Natural killer cell (primary cell): ENCODE measurements around the gene SLC6A18. TPM values are rescaled to one million over a fixed set of nuclear protein-coding genes. Genes with fewer than 3 reads are reported as not detected.

Experiments used
- ATAC-seq, 3 donors: fragments of 150-1000 bp in 2 of 3; fragments of 200-7000 bp in 1 of 3; cut with Tn5 transposase; 1 replicate in 1 of 3; 2 replicates in 2 of 3; pipeline ENCODE4 v1.10.0; 2021; ENCODE audit warnings: mild to moderate bottlenecking in 2 of 3, moderate library complexity in 2 of 3
- DNase-seq, 2 donors: peaks; one replicate each; pipeline versions ENCODE4 v3.0.0 to v3.0.0-alpha.2; 2013 to 2021; ENCODE audit warnings: mixed read lengths in 1 of 2
- H3K27ac ChIP-seq: one replicate; pipeline ENCODE4 v1.5.1; 2013; ENCODE audit warnings: mild to moderate bottlenecking, low read length
- H3K27me3 ChIP-seq: one replicate; pipeline ENCODE4 v1.6.1; 2013; ENCODE audit warnings: low read length; ENCODE audit not compliant: control insufficient read depth, insufficient read depth
- H3K36me3 ChIP-seq: one replicate; pipeline ENCODE4 v1.6.1; 2013; ENCODE audit warnings: low read length; ENCODE audit not compliant: control insufficient read depth, insufficient read depth
- H3K4me1 ChIP-seq: one replicate; pipeline ENCODE4 v1.6.1; 2013; ENCODE audit warnings: low read length; ENCODE audit not compliant: control insufficient read depth, insufficient read depth
- H3K4me3 ChIP-seq: one replicate; pipeline ENCODE4 v1.5.1; 2013; ENCODE audit warnings: low read length
- H3K9me3 ChIP-seq: one replicate; pipeline ENCODE4 v1.6.1; 2013; ENCODE audit warnings: low read length; ENCODE audit not compliant: control insufficient read depth, insufficient read depth
- H3K27ac Mint-ChIP-seq, 2 donors: one replicate each; pipeline ENCODE4 v1.8.0; 2022; ENCODE audit warnings: mild to moderate bottlenecking in 2 of 2, mixed read lengths in 2 of 2, moderate library complexity in 1 of 2
- H3K27me3 Mint-ChIP-seq, 2 donors: one replicate each; pipeline ENCODE4 v1.8.0; 2022; ENCODE audit warnings: low read depth in 2 of 2, mixed read lengths in 2 of 2
- H3K36me3 Mint-ChIP-seq: one replicate; pipeline ENCODE4 v1.8.0; 2022; ENCODE audit warnings: mixed read lengths
- H3K4me1 Mint-ChIP-seq, 2 donors: one replicate each; pipeline ENCODE4 v1.8.0; 2022; ENCODE audit warnings: mixed read lengths in 2 of 2
- H3K4me3 Mint-ChIP-seq: one replicate; pipeline ENCODE4 v1.8.0; 2022; ENCODE audit warnings: mild to moderate bottlenecking, moderate library complexity, mixed read lengths
- H3K9me3 Mint-ChIP-seq, 2 donors: one replicate each; pipeline ENCODE4 v1.8.0; 2022; ENCODE audit warnings: mixed read lengths in 2 of 2
- WGBS: methylation state at CpG from one replicate; pipeline ENCODE4 v1.1.7; 2013; ENCODE audit warnings: missing lambda C conversion rate; ENCODE audit not compliant: insufficient coverage; 5-methylcytosine and 5-hydroxymethylcytosine counted together
- intact Hi-C: fragments of 100-400 bp; cut with micrococcal nuclease; formaldehyde crosslinking; loops from one replicate; pipeline ENCODE4 v1.14.2; 2022
- total RNA-seq, 4 donors: library from RNA; stranded (reverse); fragments of 120-200 nt in 1 of 4; gene quantifications; one replicate each; pipeline versions ENCODE4 v1.2.3 to v1.2.4, GENCODE V29; 2013 to 2022
- TF ChIP-seq, protein P1 (sequence below): fragments of 200-600 bp; IDR thresholded peaks from one replicate; pipeline ENCODE4 v1.8.0; 2022; ENCODE audit warnings: antibody characterized with exemption

The SLC6A18 gene
- total RNA-seq, 3 donors from 2014 or later (not counting 1 experiment from before 2014, with no cell fraction given) = not detected

DNA sequence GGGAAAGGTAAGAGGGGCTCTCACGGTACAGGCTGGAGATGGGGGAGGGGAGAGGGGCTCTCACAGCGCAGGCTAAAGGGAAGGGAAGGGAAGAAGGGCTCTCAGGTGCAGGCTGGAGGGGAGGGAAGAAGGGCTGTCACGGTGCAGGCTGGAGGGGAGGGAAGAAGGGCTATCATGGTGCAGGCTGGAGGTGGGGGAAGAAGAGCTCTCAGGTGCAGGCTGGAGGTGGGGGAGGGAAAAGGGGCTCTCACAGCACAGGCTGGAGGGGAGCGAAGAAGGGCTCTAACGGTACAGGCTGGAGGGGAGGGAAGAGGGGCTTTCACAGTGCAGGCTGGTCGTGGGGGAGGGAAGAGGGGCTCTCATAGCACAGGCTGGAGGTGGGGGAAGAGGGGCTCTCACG, 4.6 kb downstream of the SLC6A18 start:
- Histone ChIP-seq H3K4me1 (no peaks in the 10 kb centered on the region), H3K4me3 (no peak overlapping the region), H3K36me3 (no peaks in the 10 kb centered on the region), H3K27me3 (no peaks in the 10 kb centered on the region), H3K9me3 (no peaks in the 10 kb centered on the region), H3K27ac (no peak overlapping the region)
- TF ChIP-seq, protein P1, sequence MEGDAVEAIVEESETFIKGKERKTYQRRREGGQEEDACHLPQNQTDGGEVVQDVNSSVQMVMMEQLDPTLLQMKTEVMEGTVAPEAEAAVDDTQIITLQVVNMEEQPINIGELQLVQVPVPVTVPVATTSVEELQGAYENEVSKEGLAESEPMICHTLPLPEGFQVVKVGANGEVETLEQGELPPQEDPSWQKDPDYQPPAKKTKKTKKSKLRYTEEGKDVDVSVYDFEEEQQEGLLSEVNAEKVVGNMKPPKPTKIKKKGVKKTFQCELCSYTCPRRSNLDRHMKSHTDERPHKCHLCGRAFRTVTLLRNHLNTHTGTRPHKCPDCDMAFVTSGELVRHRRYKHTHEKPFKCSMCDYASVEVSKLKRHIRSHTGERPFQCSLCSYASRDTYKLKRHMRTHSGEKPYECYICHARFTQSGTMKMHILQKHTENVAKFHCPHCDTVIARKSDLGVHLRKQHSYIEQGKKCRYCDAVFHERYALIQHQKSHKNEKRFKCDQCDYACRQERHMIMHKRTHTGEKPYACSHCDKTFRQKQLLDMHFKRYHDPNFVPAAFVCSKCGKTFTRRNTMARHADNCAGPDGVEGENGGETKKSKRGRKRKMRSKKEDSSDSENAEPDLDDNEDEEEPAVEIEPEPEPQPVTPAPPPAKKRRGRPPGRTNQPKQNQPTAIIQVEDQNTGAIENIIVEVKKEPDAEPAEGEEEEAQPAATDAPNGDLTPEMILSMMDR = no peak
- Mint-ChIP-seq H3K4me1 (peaks cover 13 to 22% of the 10 kb centered on the region in 2 donors), H3K36me3 (no peaks in the 10 kb centered on the region), H3K27me3 (peaks cover 23 to 25% of the 10 kb centered on the region in 2 donors), H3K9me3 (no peaks in the 10 kb centered on the region), H3K4me3 (no peak overlapping the region), H3K27ac (no peak overlapping the region)
- 35% methylated on average over 7 of the region's 7 CpGs for WGBS
- DNase-seq (no peak), ATAC-seq (no peak)
- intact Hi-C loops = no loop called here

DNA sequence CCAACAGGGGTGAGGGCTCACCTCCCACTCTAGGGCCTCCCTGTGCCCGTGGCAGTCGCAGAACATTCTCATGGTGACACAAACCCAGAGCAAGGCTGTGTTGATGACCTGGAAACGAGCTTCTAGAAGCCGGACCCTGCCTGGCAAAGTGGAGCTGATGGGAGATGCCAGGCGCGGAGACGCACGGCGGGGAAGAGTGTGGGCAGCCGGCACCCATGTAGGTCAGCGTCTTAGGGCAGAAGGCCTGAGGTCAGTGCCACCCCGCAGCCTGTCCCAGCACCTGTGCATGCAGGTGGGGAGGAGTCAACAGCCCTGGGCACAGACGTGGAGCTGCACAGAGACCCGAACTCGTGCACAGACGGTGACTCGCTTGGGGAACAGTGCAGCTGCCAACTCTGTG, 5.4 kb downstream of the SLC6A18 start:
- Mint-ChIP-seq H3K27ac (no peak overlapping the region), H3K36me3 (peaks cover 1% of the 10 kb centered on the region), H3K4me1 (peaks cover 13 to 22% of the 10 kb centered on the region in 2 donors), H3K4me3 (no peak overlapping the region), H3K9me3 (no peaks in the 10 kb centered on the region), H3K27me3 (peaks cover 23 to 25% of the 10 kb centered on the region in 2 donors)
- TF ChIP-seq, protein P1 = no peak
- ATAC-seq (no peak), DNase-seq (no peak)
- no peak overlapping the region for H3K27ac ChIP-seq
- intact Hi-C loops = no loop called here
- no peaks in the 10 kb centered on the region for H3K27me3 ChIP-seq
- H3K36me3 ChIP-seq = no peaks in the 10 kb centered on the region
- WGBS = 89% methylated on average over 17 of the region's 17 CpGs
- no peak overlapping the region for H3K4me3 ChIP-seq
- no peaks in the 10 kb centered on the region for H3K4me1 ChIP-seq
- H3K9me3 ChIP-seq = peaks cover 7% of the 10 kb centered on the region

DNA sequence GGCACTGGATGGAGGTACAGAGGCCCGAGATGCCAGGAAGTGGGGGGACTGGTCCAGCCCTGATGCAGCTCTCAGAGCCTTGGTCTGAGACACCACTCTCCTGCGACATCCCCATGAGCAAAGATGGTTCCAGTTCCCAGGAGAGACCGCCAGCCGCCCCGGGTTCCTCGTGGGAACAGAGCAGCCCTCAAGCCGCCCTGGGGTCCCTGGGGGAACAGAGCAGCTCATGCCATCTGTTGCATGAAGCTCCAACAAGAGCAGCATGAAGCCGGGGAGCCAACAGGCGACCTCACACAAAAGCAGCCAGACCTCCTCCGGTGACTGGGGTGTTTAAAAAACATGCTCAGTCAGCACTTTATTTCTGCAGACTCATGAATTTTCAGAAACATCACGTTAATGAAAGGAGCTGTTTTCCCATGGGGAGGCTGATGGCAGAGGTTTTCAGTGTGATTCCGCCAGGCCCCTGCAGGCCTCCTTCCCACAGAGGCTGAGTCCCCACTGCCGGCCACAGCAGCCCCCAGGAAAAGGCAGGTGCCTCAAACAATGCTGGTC, 6.2 kb downstream of the SLC6A18 start:
- no peak overlapping the region for H3K4me3 Mint-ChIP-seq
- 64% methylated on average over 13 of the region's 13 CpGs for WGBS
- no peak for DNase-seq

More for the DNA sequence above, 6.2 kb downstream of the SLC6A18 start:
- TF ChIP-seq, protein P1 = no peak
- Histone ChIP-seq H3K4me3 (no peak overlapping the region), H3K4me1 (no peaks in the 10 kb centered on the region), H3K27ac (no peak overlapping the region), H3K36me3 (no peaks in the 10 kb centered on the region), H3K9me3 (peaks cover 8% of the 10 kb centered on the region), H3K27me3 (no peaks in the 10 kb centered on the region)
- ATAC-seq = no peak
- intact Hi-C loops = no loop called here
- H3K4me1 Mint-ChIP-seq = peaks cover 13 to 22% of the 10 kb centered on the region in 2 donors
- peaks cover 20 to 25% of the 10 kb centered on the region in 2 donors for H3K27me3 Mint-ChIP-seq
- H3K36me3 Mint-ChIP-seq = peaks cover 9% of the 10 kb centered on the region
- H3K27ac Mint-ChIP-seq = no peak overlapping the region
- H3K9me3 Mint-ChIP-seq = peaks cover 3 to 5% of the 10 kb centered on the region in 2 donors
